Activated CD8-positive, alpha-beta T cell treated with anti-CD3 and anti-CD28 coated beads, Interleukin-2, amount 10 ng/mL, durations not matched to agents 7 days and 5 days (primary cell): ENCODE data around the gene SUN1. TPM values are rescaled to one million over a fixed set of nuclear protein-coding genes. Genes with fewer than 3 reads are reported as not detected.

ENCODE experiments used
- ATAC-seq: fragments of 150-1000 bp; cut with Tn5 transposase; one replicate; pipeline ENCODE4 v1.10.0; 2021; ENCODE audit warnings: moderate library complexity
- CTCF ChIA-PET: fragments of 350-600 bp; sonication (Branson Sonifier 250); formaldehyde crosslinking; loops from one replicate; lab custom pipeline; 2021; ENCODE audit warnings: antibody characterized with exemption; lab: Charles Lee
- POLR2A ChIA-PET: fragments of 350-600 bp; sonication (Branson Sonifier 250); formaldehyde crosslinking; loops from one replicate; lab custom pipeline; 2021; ENCODE audit warnings: antibody characterized with exemption; lab: Charles Lee
- DNase-seq: peaks from one replicate; pipeline ENCODE4 v3.0.0-alpha.2; 2020
- H3K27ac Mint-ChIP-seq: one replicate; pipeline ENCODE4 v1.8.0; 2021; ENCODE audit warnings: mild to moderate bottlenecking, mixed read lengths
- H3K27me3 Mint-ChIP-seq: one replicate; pipeline ENCODE4 v1.8.0; 2021; ENCODE audit warnings: low read depth, mixed read lengths
- H3K36me3 Mint-ChIP-seq: one replicate; pipeline ENCODE4 v1.8.0; 2021; ENCODE audit warnings: low read depth, mixed read lengths
- H3K4me1 Mint-ChIP-seq: one replicate; pipeline ENCODE4 v1.8.0; 2021; ENCODE audit warnings: low read depth, mixed read lengths
- H3K4me3 Mint-ChIP-seq: one replicate; pipeline ENCODE4 v1.8.0; 2021; ENCODE audit warnings: mild to moderate bottlenecking, mixed read lengths
- H3K9me3 Mint-ChIP-seq: one replicate; pipeline ENCODE4 v1.8.0; 2022; ENCODE audit warnings: mixed read lengths; ENCODE audit not compliant: insufficient read depth
- total RNA-seq, 2 experiments: library from RNA; stranded (reverse); gene quantifications; one replicate each; pipeline ENCODE4 v1.2.3, GENCODE V29; 2021

SUN1 gene
- total RNA-seq, 2 experiments from 2014 or later, result 38.4 to 39.7 TPM

- ChIA-PET POLR2A (no interaction called here), CTCF (no interaction called here)
- H3K4me1 Mint-ChIP-seq, result peaks cover 8% of the 10 kb centered on the region
- peaks cover 17% of the 10 kb centered on the region for H3K36me3 Mint-ChIP-seq
- ATAC-seq (no peak), DNase-seq (no peak)
- no peak overlapping the region for H3K4me3 Mint-ChIP-seq
- H3K27me3 Mint-ChIP-seq, result no peaks in the 10 kb centered on the region
- H3K9me3 Mint-ChIP-seq, result no peaks in the 10 kb centered on the region
- H3K27ac Mint-ChIP-seq, result no peak overlapping the region
Measured at GRCh38 chr7:884191-885003, 52.1 kb downstream of the SUN1 start.

DNA sequence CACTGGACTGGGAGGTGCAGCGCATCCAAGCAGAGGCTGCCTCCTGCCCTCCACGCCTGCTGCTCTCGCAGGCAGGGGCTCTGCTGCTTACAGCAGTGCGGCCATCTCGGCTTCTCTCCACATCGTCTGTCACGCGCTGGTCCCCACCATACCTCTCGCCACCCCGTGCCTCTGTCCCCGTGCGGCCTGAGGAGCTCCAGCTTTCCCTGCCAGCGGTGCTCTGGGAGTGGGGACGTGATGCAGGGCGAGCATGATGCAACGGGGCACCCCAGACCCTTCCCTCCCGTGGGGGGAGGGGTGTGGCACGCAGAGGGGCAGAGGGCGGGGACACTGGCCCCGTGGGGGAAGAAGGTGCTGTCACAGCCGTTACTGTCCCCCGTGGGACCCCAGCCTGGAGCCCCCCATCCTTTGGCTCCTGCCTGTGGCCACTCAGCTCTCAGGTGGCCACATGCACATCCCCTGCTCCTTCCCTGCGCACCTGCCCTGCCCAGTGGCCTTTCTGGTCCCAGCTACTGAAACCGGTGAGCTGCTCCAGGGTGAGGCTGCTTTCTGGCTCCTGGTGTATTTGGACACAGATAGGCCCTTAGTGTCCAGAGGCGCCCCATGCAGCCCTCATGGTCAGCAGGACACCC lies 53.1 kb downstream of the SUN1 start:
- no peak overlapping the region for H3K27ac Mint-ChIP-seq
- no peak overlapping the region for H3K4me3 Mint-ChIP-seq
- no peaks in the 10 kb centered on the region for H3K27me3 Mint-ChIP-seq
- peaks cover 8% of the 10 kb centered on the region for H3K4me1 Mint-ChIP-seq
- DNase-seq (no peak), ATAC-seq (no peak)
- H3K36me3 Mint-ChIP-seq, result peaks cover 18% of the 10 kb centered on the region
- H3K9me3 Mint-ChIP-seq, result no peaks in the 10 kb centered on the region
- ChIA-PET POLR2A (no interaction called here), CTCF (no interaction called here)

DNA sequence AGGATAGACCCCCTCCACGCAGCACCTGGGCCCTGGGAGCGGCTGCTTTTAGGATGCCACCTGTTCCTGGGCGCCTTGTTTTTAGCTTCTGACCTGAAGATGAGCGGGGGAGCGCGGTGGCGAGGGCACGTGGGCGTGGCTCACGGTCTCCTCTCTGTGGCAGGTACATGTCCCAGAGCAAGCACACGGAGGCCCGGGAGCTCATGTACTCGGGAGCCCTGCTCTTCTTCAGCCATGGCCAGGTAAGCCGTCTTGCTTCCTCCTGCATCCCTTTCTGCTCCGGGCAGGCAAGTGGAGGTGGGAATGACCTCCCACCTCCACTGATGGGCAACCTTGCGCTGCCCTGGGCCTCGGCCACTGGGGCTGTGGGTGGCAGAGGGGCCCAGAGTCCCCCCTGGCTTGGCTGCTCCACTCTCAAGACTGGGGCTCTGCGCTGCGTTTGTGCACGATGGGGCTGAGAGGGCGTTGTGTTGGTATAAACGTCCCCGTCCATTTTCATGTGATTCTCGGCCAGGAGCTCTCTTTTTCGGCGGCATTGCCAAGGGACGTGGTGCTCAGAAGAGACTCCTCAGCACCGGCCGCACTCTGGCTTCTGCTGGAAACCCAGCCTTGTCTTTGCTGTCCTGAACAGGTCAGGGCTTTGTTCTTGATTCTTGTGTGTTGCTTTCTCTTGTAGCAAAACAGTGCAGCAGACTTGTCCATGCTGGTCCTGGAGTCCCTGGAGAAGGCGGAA lies 53.8 kb downstream of the SUN1 start:
- Mint-ChIP-seq H3K4me3 (no peak overlapping the region), H3K36me3 (peaks cover 24% of the 10 kb centered on the region), H3K27ac (no peak overlapping the region), H3K9me3 (no peaks in the 10 kb centered on the region), H3K4me1 (peaks cover 5% of the 10 kb centered on the region), H3K27me3 (no peaks in the 10 kb centered on the region)
- DNase-seq (no peak), ATAC-seq (no peak)
- CTCF ChIA-PET, result no interaction called here
- POLR2A ChIA-PET, result no interaction called here

DNA sequence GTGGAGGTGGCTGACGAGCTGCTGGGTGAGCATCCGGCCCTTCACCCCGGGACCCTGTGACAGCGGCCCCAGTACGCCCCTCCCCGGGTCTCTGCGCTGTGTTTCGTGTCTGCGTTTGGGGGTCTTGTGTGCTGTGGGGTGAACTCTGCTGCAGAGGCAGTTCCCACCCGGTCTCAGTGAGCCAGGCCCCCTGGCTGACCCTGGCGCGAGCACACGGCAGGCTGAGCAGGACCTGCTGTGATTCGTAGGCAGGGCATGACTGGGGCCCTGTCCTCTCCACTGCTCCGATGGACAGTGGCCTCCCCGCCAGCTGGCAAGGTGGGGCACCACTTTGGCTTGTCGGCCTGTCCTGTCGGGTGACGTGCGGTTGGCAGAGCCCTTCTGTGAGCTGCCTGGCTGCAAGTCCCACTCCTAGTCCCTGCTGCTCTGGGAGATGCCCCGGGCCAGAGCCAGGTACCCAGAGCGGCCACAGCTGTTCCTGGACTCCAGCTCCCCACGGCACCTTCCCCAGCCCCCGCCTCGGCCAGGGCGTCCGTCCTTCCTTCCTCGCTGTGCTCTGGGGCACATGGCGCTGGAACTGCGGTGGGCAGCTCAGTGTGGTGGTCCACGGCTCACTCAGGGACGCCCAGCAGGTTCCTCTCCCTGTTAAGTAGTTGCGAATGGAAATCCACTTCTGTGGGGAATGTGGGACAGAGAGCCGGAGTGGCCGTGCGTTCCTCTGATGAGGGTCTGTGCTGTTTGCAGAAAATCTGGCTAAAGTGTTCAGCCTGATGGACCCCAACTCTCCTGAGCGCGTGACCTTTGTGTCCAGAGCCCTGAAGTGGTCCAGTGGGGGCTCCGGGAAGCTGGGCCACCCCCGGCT lies 54.6 kb downstream of the SUN1 start:
- no peak for DNase-seq
- Mint-ChIP-seq H3K9me3 (no peaks in the 10 kb centered on the region), H3K27me3 (no peaks in the 10 kb centered on the region), H3K4me1 (peaks cover 4% of the 10 kb centered on the region), H3K36me3 (peaks cover 27% of the 10 kb centered on the region), H3K27ac (no peak overlapping the region), H3K4me3 (no peak overlapping the region)
- no peak for ATAC-seq
- ChIA-PET POLR2A (no interaction called here), CTCF (no interaction called here)

DNA sequence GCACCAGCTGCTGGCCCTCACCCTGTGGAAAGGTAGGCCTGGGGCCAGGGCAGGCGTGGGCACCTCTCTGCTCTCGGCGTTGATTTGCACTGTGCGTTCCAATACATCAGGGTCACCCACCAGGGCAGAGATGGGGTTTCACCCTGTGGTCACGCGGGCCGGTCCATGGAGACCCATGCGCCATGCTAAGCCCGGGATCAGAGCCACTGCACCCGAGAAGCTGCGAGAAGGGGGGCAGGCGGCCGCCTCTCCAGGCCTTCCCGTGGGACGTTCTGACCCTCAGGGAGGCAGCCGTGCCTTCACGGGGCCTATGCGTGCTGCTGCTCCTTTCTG lies 55.2 kb downstream of the SUN1 start:
- DNase-seq (no peak), ATAC-seq (no peak)
- Mint-ChIP-seq H3K9me3 (no peaks in the 10 kb centered on the region), H3K36me3 (peaks cover 30% of the 10 kb centered on the region), H3K4me3 (no peak overlapping the region), H3K27me3 (no peaks in the 10 kb centered on the region), H3K27ac (peak overlapping the region; percentile 43), H3K4me1 (no peaks in the 10 kb centered on the region)
- POLR2A ChIA-PET, result no interaction called here
- CTCF ChIA-PET, result no interaction called here

DNA sequence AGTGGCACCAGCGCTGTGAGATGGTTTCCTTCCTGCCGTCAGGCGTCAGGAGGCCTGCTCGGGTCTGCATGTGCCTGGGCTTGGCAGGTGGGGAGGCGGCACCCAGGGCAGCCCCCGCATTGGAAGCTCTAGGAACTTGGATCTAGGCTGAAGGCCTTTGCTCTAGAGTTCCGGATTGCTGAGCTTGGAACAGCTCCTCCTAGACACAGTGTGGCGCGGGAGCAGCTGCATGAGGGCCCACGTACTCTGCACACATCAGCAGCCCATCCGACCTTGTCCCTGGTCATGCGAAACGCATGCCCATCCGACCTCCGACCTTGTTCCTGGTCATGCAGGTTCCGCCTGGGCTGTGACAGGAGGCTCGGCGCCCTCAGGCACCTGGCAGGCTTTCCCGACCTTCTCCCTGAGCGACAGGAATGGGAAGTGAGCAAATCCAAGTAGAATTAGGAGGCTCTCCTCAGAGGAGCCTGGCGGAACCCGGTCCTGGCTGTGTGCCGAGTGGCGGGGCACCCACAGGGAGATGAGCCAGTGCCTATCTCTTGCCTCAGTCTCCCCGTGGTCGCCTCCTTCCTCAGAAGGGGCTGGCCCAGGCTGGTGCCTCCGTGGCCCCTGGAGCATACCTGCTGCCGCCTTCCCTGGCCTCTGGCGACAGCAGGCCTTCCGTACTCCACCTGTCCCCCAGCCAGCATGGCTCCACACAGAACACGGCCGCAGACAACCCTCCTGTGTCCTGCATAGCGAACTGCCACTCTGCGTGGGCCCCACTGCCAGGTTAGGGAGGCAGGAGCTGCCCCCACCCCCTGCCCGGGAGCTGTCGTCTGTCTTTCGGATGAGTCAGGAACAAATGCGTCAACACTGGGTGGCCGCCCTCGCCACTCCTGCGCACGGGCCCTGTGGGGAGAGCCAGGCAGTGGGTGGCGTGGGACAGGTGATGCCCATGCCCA lies 56.1 kb downstream of the SUN1 start:
- DNase-seq, result no peak
- ChIA-PET POLR2A (no interaction called here), CTCF (no interaction called here)
- Mint-ChIP-seq H3K9me3 (no peaks in the 10 kb centered on the region), H3K4me3 (no peak overlapping the region), H3K27me3 (no peaks in the 10 kb centered on the region), H3K4me1 (no peaks in the 10 kb centered on the region), H3K27ac (no peak overlapping the region), H3K36me3 (peaks cover 39% of the 10 kb centered on the region)
- ATAC-seq, result no peak

DNA sequence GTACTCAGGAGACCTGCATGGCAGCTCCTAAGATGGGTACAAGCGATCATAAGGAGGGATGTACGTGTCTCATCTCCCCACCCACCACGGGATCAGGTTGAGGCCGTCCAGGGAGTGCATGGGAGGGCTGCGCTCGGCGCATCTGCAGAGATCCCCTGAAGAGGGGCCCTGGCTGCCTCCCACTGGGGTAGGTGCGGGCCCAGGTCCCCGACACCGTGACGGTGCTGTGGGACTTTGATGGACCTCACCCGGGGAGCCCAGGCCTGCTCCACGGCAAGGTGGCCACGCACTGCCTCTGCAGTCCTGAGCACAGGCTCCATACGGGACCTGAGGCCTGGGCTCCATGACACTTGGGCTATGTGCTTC lies 56.7 kb downstream of the SUN1 start:
- H3K9me3 Mint-ChIP-seq, result no peaks in the 10 kb centered on the region
- H3K4me1 Mint-ChIP-seq, result no peaks in the 10 kb centered on the region
- CTCF ChIA-PET, result no interaction called here
- no peak overlapping the region for H3K4me3 Mint-ChIP-seq
- no peak for ATAC-seq
- DNase-seq, result no peak
- peaks cover 43% of the 10 kb centered on the region for H3K36me3 Mint-ChIP-seq
- no peaks in the 10 kb centered on the region for H3K27me3 Mint-ChIP-seq
- POLR2A ChIA-PET, result no interaction called here
- H3K27ac Mint-ChIP-seq, result no peak overlapping the region

DNA sequence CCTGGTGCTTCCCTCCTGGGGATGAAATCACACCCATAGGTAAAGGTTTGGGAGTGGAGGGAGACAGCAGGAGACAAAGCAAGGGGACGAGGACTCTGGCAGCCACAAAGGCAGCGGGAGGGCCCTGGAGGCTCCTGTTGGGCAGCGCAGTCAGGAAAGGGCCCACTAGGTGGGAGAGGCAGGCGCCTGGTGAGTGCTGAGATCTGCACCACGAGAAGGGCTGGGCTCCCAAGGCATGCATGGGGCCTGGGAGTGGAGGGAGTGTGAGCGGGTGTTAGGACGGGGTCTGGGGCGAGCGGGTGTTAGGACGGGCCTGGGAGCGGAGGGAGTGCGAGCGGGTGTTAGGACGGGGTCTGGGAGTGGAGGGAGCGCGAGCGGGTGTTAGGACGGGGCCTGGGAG lies 57.1 kb downstream of the SUN1 start:
- ATAC-seq, result no peak
- Mint-ChIP-seq H3K36me3 (peaks cover 45% of the 10 kb centered on the region), H3K27ac (no peak overlapping the region), H3K4me3 (no peak overlapping the region), H3K4me1 (no peaks in the 10 kb centered on the region), H3K9me3 (no peaks in the 10 kb centered on the region), H3K27me3 (no peaks in the 10 kb centered on the region)
- ChIA-PET POLR2A (no interaction called here), CTCF (no interaction called here)
- no peak for DNase-seq

- ChIA-PET CTCF (no interaction called here), POLR2A (no interaction called here)
- no peaks in the 10 kb centered on the region for H3K4me1 Mint-ChIP-seq
- no peak for ATAC-seq
- H3K36me3 Mint-ChIP-seq, result peaks cover 53% of the 10 kb centered on the region
- no peaks in the 10 kb centered on the region for H3K27me3 Mint-ChIP-seq
- H3K9me3 Mint-ChIP-seq, result no peaks in the 10 kb centered on the region
- no peak overlapping the region for H3K4me3 Mint-ChIP-seq
- H3K27ac Mint-ChIP-seq, result peak overlapping the region; percentile 15
- no peak for DNase-seq
Measured at GRCh38 chr7:890868-891267, 58.6 kb downstream of the SUN1 start.

DNA sequence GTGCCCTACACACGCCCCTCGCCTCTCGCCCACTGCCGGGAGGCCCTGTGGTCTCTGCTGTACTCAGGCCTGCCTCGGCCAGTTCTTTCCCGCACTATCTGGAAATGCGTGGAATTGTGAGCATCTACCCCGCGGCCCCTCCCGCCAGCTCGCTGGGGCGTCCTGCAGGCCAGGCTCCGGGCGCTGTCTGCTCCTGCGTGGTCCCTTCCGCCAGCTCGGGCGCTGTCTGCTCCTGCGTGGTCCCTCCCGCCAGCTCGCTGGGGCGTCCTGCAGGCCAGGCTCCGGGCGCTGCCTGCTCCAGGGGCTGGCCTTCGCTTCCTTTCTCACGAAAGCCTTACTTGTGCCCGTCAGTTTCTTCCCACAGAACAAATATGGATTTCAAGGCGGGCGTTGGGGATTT lies 59.0 kb downstream of the SUN1 start:
- H3K36me3 Mint-ChIP-seq, result peaks cover 57% of the 10 kb centered on the region
- POLR2A ChIA-PET, result no interaction called here
- ATAC-seq, result no peak
- H3K27ac Mint-ChIP-seq, result no peak overlapping the region
- H3K27me3 Mint-ChIP-seq, result no peaks in the 10 kb centered on the region
- H3K4me3 Mint-ChIP-seq, result no peak overlapping the region
- no peak for DNase-seq
- H3K4me1 Mint-ChIP-seq, result no peaks in the 10 kb centered on the region
- no peaks in the 10 kb centered on the region for H3K9me3 Mint-ChIP-seq
- CTCF ChIA-PET, result no interaction called here

- POLR2A ChIA-PET, result no interaction called here
- Mint-ChIP-seq H3K36me3 (peaks cover 59% of the 10 kb centered on the region), H3K4me1 (no peaks in the 10 kb centered on the region), H3K9me3 (no peaks in the 10 kb centered on the region), H3K27ac (no peak overlapping the region), H3K4me3 (no peak overlapping the region), H3K27me3 (no peaks in the 10 kb centered on the region)
- CTCF ChIA-PET, result no interaction called here
- no peak for ATAC-seq
- no peak for DNase-seq
Measured at GRCh38 chr7:891805-892204, 59.5 kb downstream of the SUN1 start.
